Lung (tissue), 12 donors: ENCODE measurements around the gene KCNQ2. TPM values are rescaled to one million over a fixed set of nuclear protein-coding genes. Genes with fewer than 3 reads are reported as not detected.

Experiments used
- ATAC-seq: fragments of 200-7000 bp; cut with Tn5 transposase; one replicate; pipeline ENCODE4 v1.9.1; 2020; ENCODE audit warnings: moderate number of reproducible peaks; ENCODE audit not compliant: insufficient read depth, low FRiP score
- DNase-seq, 3 donors: peaks; one replicate each; pipeline ENCODE4 v3.0.0-alpha.2; 2013 to 2017
- H3K27ac ChIP-seq, 2 donors: one replicate each; pipeline ENCODE4 v1.5.1; 2013; ENCODE audit warnings: mild to moderate bottlenecking in 2 of 2, moderate library complexity in 2 of 2, control low read depth in 1 of 2, inconsistent platforms in 1 of 2, low read depth in 1 of 2, low read length in 1 of 2
- H3K27me3 ChIP-seq, 3 donors: one replicate each; pipeline ENCODE4 v1.5.1; 2013; ENCODE audit warnings: low read length in 2 of 3; ENCODE audit not compliant: control insufficient read depth in 3 of 3, insufficient read depth in 3 of 3
- H3K36me3 ChIP-seq, 4 donors: one replicate each; pipeline ENCODE4 v1.5.1; 2013; ENCODE audit warnings: low read length in 4 of 4, mild to moderate bottlenecking in 1 of 4, moderate library complexity in 1 of 4; ENCODE audit not compliant: control insufficient read depth in 4 of 4, insufficient read depth in 4 of 4
- H3K4me1 ChIP-seq, 5 donors: one replicate each; pipeline ENCODE4 v1.5.1; 2013; ENCODE audit warnings: low read length in 5 of 5, mild to moderate bottlenecking in 2 of 5, moderate library complexity in 1 of 5; ENCODE audit not compliant: control insufficient read depth in 5 of 5, insufficient read depth in 5 of 5
- H3K4me3 ChIP-seq: one replicate; pipeline ENCODE4 v1.5.1; 2013; ENCODE audit warnings: mild to moderate bottlenecking, control low read depth, moderate library complexity
- H3K9ac ChIP-seq, 2 donors: one replicate each; pipeline ENCODE4 v1.5.1; 2013; ENCODE audit warnings: low read length in 2 of 2, control low read depth in 1 of 2; ENCODE audit not compliant: insufficient read depth in 1 of 2
- H3K9me3 ChIP-seq, 4 donors: one replicate each; pipeline ENCODE4 v1.5.1; 2013; ENCODE audit warnings: low read length in 3 of 4, mild to moderate bottlenecking in 1 of 4, moderate library complexity in 1 of 4; ENCODE audit not compliant: control insufficient read depth in 4 of 4, insufficient read depth in 3 of 4
- CTCF ChIP-seq: IDR thresholded peaks from 2 replicates; pipeline ENCODE4 v1.5.1; 2012; ENCODE audit warnings: mild to moderate bottlenecking; ENCODE audit errors: control extremely low read depth, extremely low read depth
- WGBS, 2 donors: extraction: QIAGEN DNeasy Blood & Tissue Kit; methylation state at CpG; one replicate each; pipeline ENCODE4 v1.1.7; 2013; 5-methylcytosine and 5-hydroxymethylcytosine counted together
- polyA plus RNA-seq, 2 donors: library from polyadenylated mRNA; stranded (reverse); fragments of 200-250 nt; gene quantifications; one replicate each; pipeline ENCODE4 v1.2.1, GENCODE V29; 2013
- total RNA-seq, 2 donors: library from RNA; depleted of rRNA in 1 of 2; stranded (reverse); fragments of >200 nt in 1 of 2; gene quantifications; one replicate each; pipeline ENCODE4 v1.2.1, GENCODE V29; 2014 to 2021
- donor health status: control.
- donor health status: control.
- donor health status: Bipolar disorder and iron deficiency.
- donor health status: healthy.
- donor health status: DM: yes; HTN: yes; CAD: no.

KCNQ2 gene
- total and polyA plus RNA-seq, 4 donors, result 0.18 to 6.8 (median 0.28) TPM; not detected in 1

DNA sequence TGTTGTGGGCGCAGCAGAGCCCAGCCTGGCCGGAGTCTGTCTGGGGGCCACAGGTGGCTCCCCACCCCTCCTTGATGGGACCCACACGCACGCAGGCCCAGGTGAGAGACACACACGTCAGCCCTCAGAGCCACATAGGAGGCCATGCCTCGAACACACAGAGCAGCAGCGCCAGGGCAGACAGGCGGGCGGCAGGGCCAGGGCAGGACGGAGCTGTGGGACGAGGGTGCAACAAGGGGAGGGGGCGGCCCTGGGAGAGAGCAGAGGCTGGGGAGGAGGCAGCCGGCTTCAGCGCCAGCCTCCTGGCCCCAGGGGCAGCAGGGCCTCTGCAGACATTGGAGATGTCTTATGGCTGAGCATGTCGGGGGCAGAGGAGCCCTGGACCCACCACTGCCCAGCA, 42.5 kb downstream of the KCNQ2 start:
- Histone ChIP-seq H3K4me3 (no peak overlapping the region), H3K9ac (no peak overlapping the region), H3K9me3 (peaks cover 0 to 5% (median 0%) of the 10 kb centered on the region in 4 donors), H3K27me3 (peaks cover 0 to 9% (median 0%) of the 10 kb centered on the region in 3 donors), H3K36me3 (no peaks in the 10 kb centered on the region), H3K27ac (no peak overlapping the region), H3K4me1 (peaks cover 0 to 3% (median 0%) of the 10 kb centered on the region in 5 donors)
- DNase-seq (no peak), ATAC-seq (no peak)
- WGBS, 2 donors, result 84 to 93% methylated on average over 15 of the region's 15 CpGs
- no peak for TF ChIP-seq CTCF

GRCh38 chr20:63428906-63429575, 43.4 kb downstream of the KCNQ2 start:
- Histone ChIP-seq H3K9me3 (peaks cover 0 to 8% (median 0%) of the 10 kb centered on the region in 4 donors), H3K27ac (no peak overlapping the region), H3K27me3 (peaks cover 0 to 9% (median 0%) of the 10 kb centered on the region in 3 donors), H3K4me3 (no peak overlapping the region), H3K9ac (no peak overlapping the region), H3K36me3 (no peaks in the 10 kb centered on the region), H3K4me1 (peaks cover 0 to 3% (median 0%) of the 10 kb centered on the region in 5 donors)
- no peak for TF ChIP-seq CTCF
- DNase-seq (no peak), ATAC-seq (no peak)
- WGBS, 2 donors, result 80 to 89% methylated on average over 20 of the region's 20 CpGs

DNA sequence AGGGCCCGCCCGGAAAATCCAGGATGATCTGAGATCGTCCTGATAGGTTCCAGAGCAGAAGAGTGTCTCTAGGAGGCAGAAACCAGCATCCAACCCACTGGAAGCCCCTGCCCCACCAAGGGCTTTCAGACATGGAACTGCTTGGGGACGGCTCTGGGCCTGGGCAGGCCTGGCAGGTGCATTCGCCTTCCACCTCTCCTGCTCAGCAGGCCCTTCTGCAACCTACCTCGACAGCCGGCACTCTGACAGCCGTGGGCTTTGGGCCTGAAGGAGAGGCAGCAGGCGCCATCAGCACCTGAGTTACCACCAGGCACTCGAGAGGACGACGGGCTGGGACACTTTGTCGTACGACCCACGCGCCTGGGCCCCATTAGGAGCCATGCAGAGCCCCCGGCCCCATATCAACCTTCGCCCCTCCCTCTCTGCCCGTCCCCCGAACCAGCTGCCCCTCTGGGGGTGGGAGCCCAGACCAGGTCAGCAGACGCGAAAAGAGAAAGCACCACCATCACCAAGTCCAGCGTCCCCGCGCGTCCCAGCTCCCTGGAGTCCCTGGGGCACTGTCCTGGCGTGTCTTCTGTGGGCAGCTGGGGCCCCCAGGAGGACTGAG, 44.6 kb downstream of the KCNQ2 start:
- Histone ChIP-seq H3K9me3 (peaks cover 0 to 7% (median 0%) of the 10 kb centered on the region in 4 donors), H3K4me3 (no peak overlapping the region), H3K27me3 (peaks cover 0 to 7% (median 0%) of the 10 kb centered on the region in 3 donors), H3K9ac (no peak overlapping the region), H3K4me1 (no peaks in the 10 kb centered on the region), H3K36me3 (no peaks in the 10 kb centered on the region), H3K27ac (no peak overlapping the region)
- WGBS, 2 donors, result 90 to 96% methylated on average over 27 of the region's 27 CpGs
- no peak for TF ChIP-seq CTCF
- DNase-seq, result no peak
- ATAC-seq, result no peak
